GM21367 (cell line): ENCODE results near the gene NUCB1.

Source experiments
- ATAC-seq: cut with Tn5 transposase; IDR thresholded peaks from one replicate; pipeline ENCODE4 v1.9.1; 2021; ENCODE audit not compliant: unreplicated experiment

NUCB1 gene

DNA sequence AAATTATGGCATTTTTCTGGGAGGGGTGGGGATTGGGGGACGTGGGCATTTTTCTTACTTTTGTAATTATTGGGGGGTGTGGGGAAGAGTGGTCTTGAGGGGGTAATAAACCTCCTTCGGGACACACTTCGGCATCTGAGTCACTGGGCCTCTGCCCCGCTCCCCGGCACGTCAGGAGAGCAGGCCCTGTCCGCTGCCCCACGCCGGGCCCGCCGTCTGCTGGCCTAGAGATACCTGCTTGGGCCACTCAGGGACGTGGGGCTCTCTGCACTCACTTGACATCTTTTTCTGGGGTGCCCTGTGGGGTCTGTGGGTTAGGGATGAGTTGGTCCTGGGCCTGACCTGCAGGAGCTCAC is 61.5 kb downstream of the NUCB1 start:
- no peak for ATAC-seq

DNA sequence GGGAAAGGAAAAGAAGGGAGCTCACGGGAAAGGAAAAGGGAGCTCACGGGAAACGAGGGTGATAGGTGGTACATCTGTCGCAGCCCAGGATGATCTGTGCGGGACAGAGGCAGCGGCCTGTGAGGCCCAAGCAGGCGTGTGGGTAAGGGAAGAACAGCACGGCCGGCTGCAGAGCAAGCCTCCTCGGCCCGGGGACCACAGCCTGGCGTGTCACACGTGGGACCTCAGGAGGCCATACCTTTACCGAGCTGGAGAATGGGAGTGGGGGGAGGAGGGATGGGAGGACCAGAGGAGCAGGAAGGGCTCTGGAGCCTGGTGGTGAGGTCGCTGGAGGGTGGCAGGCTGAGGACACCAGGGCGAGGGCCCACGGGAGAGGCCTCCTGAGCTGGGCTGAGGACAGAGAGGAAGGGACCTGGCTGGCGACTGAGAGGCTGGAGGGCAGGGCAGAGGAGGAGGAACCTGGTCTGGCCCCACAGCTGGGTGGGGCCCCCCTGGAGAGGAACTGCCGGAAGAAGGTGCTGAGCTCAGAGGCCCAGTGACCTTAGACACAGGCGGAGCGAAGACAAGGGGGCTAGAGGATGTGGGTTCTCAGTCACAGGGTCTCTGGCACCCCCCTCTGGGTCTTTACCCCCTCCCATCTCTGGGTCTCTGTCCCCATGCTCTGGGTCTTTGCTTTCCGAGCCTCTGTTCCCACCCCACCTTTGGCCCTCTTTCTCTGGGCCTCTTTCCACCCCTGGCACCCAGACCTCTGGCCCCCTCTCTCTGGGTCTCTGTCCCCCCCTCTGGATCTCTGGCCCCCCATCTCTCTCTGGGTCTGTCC is 62.1 kb downstream of the NUCB1 start:
- ATAC-seq: peak; percentile 27

- ATAC-seq: no peak
Observed at GRCh38 chr19:48962849-48963165, 62.7 kb downstream of the NUCB1 start.

DNA sequence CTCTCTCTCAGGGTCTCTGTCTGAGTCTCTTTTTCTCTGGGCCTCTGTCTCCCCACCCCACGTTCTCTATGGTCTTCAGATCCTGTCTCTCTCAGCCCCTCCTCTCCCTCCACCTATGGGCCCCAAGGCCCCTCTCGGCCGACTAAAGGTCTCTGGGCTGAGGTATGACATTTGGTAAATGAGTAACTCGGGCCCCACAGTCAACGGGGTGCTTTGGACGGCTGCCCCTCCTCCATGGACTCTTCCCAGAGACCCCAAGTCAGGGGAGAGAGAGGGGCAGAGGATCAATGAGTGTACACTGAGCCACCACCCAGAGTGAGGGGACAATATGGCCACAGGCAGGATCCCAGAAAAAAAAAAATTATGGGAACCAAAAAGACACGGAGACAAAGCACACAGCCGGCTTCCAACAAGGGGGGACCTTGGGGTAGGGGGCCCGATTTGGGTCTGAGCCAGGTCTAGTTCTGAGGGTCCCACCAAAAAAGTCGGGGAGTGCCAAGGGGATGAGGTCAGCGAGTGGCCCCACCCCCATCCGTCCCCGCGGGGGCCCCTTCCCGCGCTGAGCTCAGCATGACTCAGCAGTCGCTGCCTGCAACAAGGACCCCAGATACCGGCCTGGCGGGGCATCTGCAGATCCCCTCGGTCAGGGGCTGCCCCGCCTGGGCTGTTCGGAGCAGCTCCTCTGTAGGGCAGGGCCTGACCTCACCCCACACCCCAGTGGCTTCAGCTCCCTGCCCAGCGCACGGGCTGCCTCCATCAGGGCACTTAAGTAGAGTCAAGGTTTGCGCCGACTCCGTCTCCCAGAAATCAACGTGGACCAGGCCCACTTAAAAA is 63.5 kb downstream of the NUCB1 start:
- ATAC-seq: no peak

GRCh38 chr19:48964205-48965039 is 64.3 kb downstream of the NUCB1 start:
- ATAC-seq: no peak

GRCh38 chr19:48965040-48965805 is 65.1 kb downstream of the NUCB1 start, which contains the start of gene FTL:
Gene FTL (plus strand): TSS chr19:48965309. CDS start chr19:48965508, 199 bp downstream.
- peak; percentile 52 for ATAC-seq

- no peak for ATAC-seq
Observed at GRCh38 chr19:48965806-48966540, 65.9 kb downstream of the NUCB1 start.

GRCh38 chr19:48966541-48967345 is 66.6 kb downstream of the NUCB1 start:
- no peak for ATAC-seq

GRCh38 chr19:48967346-48968178 is 67.5 kb downstream of the NUCB1 start:
- ATAC-seq: no peak

- no peak for ATAC-seq
Observed at GRCh38 chr19:48968179-48968661, 68.1 kb downstream of the NUCB1 start.

DNA sequence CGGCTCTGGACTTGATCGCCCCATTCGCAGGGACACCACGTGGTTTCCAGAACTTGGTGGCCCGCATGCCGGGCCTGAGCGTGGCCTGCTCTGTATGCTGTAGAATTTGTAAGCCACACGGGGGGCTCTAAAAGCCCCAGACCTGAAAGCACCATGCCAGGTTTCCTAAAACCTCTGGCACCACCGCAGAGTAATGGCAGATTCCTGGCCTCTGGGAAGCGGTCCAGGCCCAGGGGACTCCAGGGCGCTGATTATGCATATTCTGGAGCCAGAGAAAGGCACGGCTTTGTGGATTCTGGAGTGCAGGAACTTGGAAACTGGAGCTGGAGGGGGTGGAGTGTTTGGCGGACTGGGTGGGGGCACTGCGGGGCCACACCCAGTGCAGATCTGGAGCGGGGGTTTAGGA is 68.7 kb downstream of the NUCB1 start:
- no peak for ATAC-seq

GRCh38 chr19:48969276-48970138 is 69.4 kb downstream of the NUCB1 start:
- ATAC-seq: no peak

GRCh38 chr19:48970139-48970766 is 70.1 kb downstream of the NUCB1 start:
- no peak for ATAC-seq

GRCh38 chr19:48970923-48971395 is 70.8 kb downstream of the NUCB1 start:
- no peak for ATAC-seq
